Neural cell (in vitro differentiated cells): Measurements from ENCODE around the gene MICU1.

Experiments
- CTCF ChIP-seq: fragments of 450-650 bp; IDR thresholded peaks from 2 replicates; pipeline ENCODE4 v1.5.1; 2014; ENCODE audit warnings: antibody characterized with exemption, mild to moderate bottlenecking, moderate library complexity; ENCODE audit not compliant: poor library complexity, severe bottlenecking
- EP300 ChIP-seq: fragments of 450-650 bp; conservative IDR thresholded peaks from 2 replicates; pipeline ENCODE4 v1.6.1; 2014; ENCODE audit warnings: antibody characterized with exemption, mild to moderate bottlenecking, moderate library complexity; ENCODE audit not compliant: poor library complexity, severe bottlenecking
- EZH2 ChIP-seq: fragments of 200-600, 300-800 bp; shearing (Covaris generic), sonication (generic); IDR thresholded peaks from 2 replicates; pipeline ENCODE4 v1.6.1; 2014; ENCODE audit warnings: antibody characterized with exemption, low read length, borderline replicate concordance, mild to moderate bottlenecking; ENCODE audit not compliant: insufficient read depth, poor library complexity, severe bottlenecking
- MXI1 ChIP-seq: fragments of 450-650 bp; conservative IDR thresholded peaks from 2 replicates; pipeline ENCODE4 v1.6.1; 2014; ENCODE audit warnings: antibody characterized with exemption, mild to moderate bottlenecking; ENCODE audit not compliant: poor library complexity, severe bottlenecking
- POLR2AphosphoS5 ChIP-seq: IDR thresholded peaks from 2 replicates; pipeline ENCODE4 v1.6.1; 2012
- RAD21 ChIP-seq: fragments of 450-650 bp; conservative IDR thresholded peaks from 2 replicates; pipeline ENCODE4 v1.6.1; 2014; ENCODE audit warnings: antibody characterized with exemption, mild to moderate bottlenecking, moderate library complexity
- REST ChIP-seq: IDR thresholded peaks from 2 replicates; pipeline ENCODE4 v1.6.1; 2012; ENCODE audit warnings: borderline replicate concordance

DNA sequence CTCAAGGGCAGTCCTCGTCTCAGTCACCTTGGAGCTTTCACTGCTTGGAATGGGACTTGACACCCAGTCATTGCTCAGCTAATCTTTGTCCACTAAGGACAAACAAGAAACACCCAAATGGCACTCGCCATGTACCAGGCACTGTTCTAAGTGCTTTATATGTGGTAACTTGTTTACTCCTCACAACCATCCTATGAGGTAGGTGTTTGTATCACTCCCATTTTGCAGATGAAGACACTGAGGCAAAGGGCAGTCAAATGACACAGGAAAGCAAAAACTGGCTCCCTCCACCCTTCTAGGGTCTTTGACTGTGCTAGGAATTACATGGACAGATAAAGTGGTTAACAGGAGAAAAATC is 295.8 kb downstream of the MICU1 start:
- TF ChIP-seq EZH2 (no peak), CTCF (no peak), REST (no peak), EP300 (no peak), MXI1 (no peak), POLR2AphosphoS5 (no peak), RAD21 (no peak)
